Neuron (in vitro differentiated cells): ENCODE results near the gene KLHL22.

Experiments used
- H2AFZ ChIP-seq: one replicate; pipeline ENCODE4 v1.6.1; 2013; ENCODE audit warnings: low read depth, mild to moderate bottlenecking, inconsistent platforms, low read length, moderate library complexity
- H3K27me3 ChIP-seq: one replicate; pipeline ENCODE4 v1.6.1; 2013; ENCODE audit warnings: low read length; ENCODE audit not compliant: insufficient read depth
- H3K36me3 ChIP-seq: one replicate; pipeline ENCODE4 v1.6.1; 2013; ENCODE audit warnings: low read length; ENCODE audit not compliant: insufficient read depth
- H3K4me1 ChIP-seq: one replicate; pipeline ENCODE4 v1.6.1; 2013; ENCODE audit warnings: low read length; ENCODE audit not compliant: insufficient read depth
- H3K4me3 ChIP-seq: 2 replicates; pipeline ENCODE4 v1.5.1; 2013; ENCODE audit warnings: mild to moderate bottlenecking, low read length, moderate library complexity
- H3K9me3 ChIP-seq: one replicate; pipeline ENCODE4 v1.6.1; 2013; ENCODE audit warnings: low read length

The KLHL22 gene

DNA sequence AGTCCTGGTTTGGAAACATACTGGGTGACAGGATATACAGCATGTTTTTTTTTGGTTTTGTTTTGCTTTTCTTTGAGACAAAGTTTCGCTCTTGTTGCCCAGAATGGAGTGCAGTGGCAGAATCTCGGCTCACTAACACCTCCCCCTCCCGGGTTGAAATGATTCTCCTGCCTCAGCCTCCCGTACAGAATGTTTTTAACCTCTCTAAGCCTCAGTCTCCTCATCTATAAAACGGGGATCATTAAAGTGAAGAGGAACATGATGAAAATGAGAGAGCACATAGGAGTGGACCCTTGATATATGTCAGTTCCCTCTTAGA, 29.9 kb downstream of the KLHL22 start:
- H3K36me3 ChIP-seq: peaks cover 50% of the 10 kb centered on the region
- no peaks in the 10 kb centered on the region for H3K9me3 ChIP-seq
- H3K4me3 ChIP-seq: no peak overlapping the region
- H3K4me1 ChIP-seq: no peaks in the 10 kb centered on the region
- H3K27me3 ChIP-seq: no peaks in the 10 kb centered on the region
- H2AFZ ChIP-seq: no peak overlapping the region

- H3K36me3 ChIP-seq: peaks cover 48% of the 10 kb centered on the region
- peaks cover under 1% of the 10 kb centered on the region for H3K4me1 ChIP-seq
- H3K9me3 ChIP-seq: no peaks in the 10 kb centered on the region
- no peaks in the 10 kb centered on the region for H3K27me3 ChIP-seq
- no peak overlapping the region for H2AFZ ChIP-seq
- no peak overlapping the region for H3K4me3 ChIP-seq
These were observed 30.5 kb downstream of the KLHL22 start for GRCh38 chr22:20464912-20465758.

- Histone ChIP-seq H3K9me3 (no peaks in the 10 kb centered on the region), H3K4me1 (peaks cover 10% of the 10 kb centered on the region), H2AFZ (no peak overlapping the region), H3K36me3 (peaks cover 42% of the 10 kb centered on the region), H3K27me3 (no peaks in the 10 kb centered on the region), H3K4me3 (no peak overlapping the region)
These were observed 31.4 kb downstream of the KLHL22 start for GRCh38 chr22:20464096-20464614.

- H2AFZ ChIP-seq: no peak overlapping the region
- H3K4me1 ChIP-seq: peaks cover 10% of the 10 kb centered on the region
- no peak overlapping the region for H3K4me3 ChIP-seq
- peaks cover 41% of the 10 kb centered on the region for H3K36me3 ChIP-seq
- H3K27me3 ChIP-seq: no peaks in the 10 kb centered on the region
- H3K9me3 ChIP-seq: no peaks in the 10 kb centered on the region
These were observed 32.1 kb downstream of the KLHL22 start for GRCh38 chr22:20463324-20464095.

DNA sequence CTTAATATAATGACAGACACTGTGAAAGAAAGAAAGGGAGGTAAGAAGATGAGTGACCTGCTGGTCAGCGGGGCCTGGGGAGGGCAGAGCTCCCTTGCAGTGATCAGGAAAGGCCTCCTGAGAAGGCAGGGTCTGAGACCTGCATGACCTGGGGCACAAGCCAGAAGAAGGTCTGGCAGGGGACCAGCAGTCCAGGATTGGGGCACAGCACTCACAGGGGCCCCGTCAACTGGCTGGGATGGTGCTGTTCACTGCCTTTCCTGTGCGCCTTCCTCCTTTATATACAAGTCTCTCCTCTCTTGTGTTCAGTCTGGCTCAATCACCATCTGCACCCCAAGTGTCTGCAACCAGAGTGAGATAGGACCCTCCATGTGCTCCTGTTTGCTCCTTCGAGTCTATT, 35.7 kb downstream of the KLHL22 start:
- H3K9me3 ChIP-seq: no peaks in the 10 kb centered on the region
- H2AFZ ChIP-seq: no peak overlapping the region
- H3K4me1 ChIP-seq: peaks cover 10% of the 10 kb centered on the region
- no peaks in the 10 kb centered on the region for H3K27me3 ChIP-seq
- no peak overlapping the region for H3K4me3 ChIP-seq
- peaks cover 43% of the 10 kb centered on the region for H3K36me3 ChIP-seq

GRCh38 chr22:20459152-20459542, 36.4 kb downstream of the KLHL22 start:
- Histone ChIP-seq H2AFZ (no peak overlapping the region), H3K4me3 (no peak overlapping the region), H3K36me3 (peaks cover 41% of the 10 kb centered on the region), H3K9me3 (no peaks in the 10 kb centered on the region), H3K27me3 (no peaks in the 10 kb centered on the region), H3K4me1 (peaks cover 10% of the 10 kb centered on the region)

GRCh38 chr22:20458530-20459151, 37.0 kb downstream of the KLHL22 start:
- no peaks in the 10 kb centered on the region for H3K9me3 ChIP-seq
- no peak overlapping the region for H3K4me3 ChIP-seq
- H3K36me3 ChIP-seq: peaks cover 36% of the 10 kb centered on the region
- H3K27me3 ChIP-seq: no peaks in the 10 kb centered on the region
- no peak overlapping the region for H2AFZ ChIP-seq
- H3K4me1 ChIP-seq: peaks cover 10% of the 10 kb centered on the region

DNA sequence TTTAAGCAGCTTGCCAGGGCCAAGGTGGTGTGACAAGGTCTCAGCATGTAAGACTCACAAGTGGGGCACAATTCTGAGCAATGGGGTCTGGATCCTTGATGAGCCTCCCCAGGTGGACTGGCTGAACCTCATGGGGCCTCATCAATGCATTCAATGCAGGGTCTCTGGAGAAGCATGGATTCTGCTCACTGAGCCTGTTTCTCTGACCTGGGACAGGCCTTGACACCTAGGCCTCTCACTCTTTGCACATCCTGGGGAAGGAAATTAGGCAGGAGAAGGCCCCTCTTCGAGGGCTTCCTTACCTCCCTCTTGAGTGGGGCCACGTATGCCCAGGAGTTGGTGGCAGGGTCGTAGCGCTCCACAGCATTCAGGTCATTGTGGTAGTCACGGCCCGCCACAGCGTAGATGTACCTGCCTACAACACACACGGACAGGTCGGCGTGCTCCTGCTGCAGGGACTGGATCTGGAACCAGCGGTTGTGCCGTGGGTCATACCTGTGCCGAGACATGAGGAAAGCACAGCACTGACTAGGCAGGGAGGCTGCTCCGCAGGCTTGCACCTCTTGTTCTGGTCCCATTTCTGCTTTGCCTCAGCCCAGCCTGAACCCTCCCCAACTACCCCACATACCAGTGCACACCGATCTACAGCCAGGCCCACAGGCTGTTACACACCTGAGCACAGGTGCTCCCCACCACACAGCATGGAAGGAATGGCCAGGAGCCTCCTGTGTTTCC, 37.9 kb downstream of the KLHL22 start:
- Histone ChIP-seq H3K4me3 (no peak overlapping the region), H3K36me3 (peaks cover 30% of the 10 kb centered on the region), H3K4me1 (peaks cover 10% of the 10 kb centered on the region), H3K9me3 (no peaks in the 10 kb centered on the region), H3K27me3 (no peaks in the 10 kb centered on the region), H2AFZ (no peak overlapping the region)

DNA sequence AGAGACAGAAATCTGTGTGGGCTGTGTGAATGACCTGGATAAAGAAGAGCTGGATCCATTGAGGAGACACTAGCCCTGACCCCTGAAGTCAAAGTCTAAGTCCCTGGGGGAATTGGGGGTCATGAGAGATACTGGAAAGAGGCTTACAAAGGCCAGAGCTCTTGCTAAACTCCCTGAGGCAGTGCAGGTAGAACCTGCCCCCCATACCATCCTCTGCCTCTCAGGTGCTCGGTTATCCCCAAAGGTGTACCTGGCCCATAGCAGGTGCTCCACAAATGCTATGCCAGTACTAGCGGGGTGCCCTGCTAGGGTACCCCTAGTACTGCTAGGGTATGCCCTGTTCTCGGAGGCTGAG, 38.9 kb downstream of the KLHL22 start:
- H3K4me1 ChIP-seq: peaks cover 10% of the 10 kb centered on the region
- H3K27me3 ChIP-seq: no peaks in the 10 kb centered on the region
- H3K36me3 ChIP-seq: peaks cover 36% of the 10 kb centered on the region
- no peak overlapping the region for H2AFZ ChIP-seq
- H3K9me3 ChIP-seq: no peaks in the 10 kb centered on the region
- H3K4me3 ChIP-seq: no peak overlapping the region

- peaks cover 41% of the 10 kb centered on the region for H3K36me3 ChIP-seq
These were observed 39.4 kb downstream of the KLHL22 start for GRCh38 chr22:20456064-20456721.

DNA sequence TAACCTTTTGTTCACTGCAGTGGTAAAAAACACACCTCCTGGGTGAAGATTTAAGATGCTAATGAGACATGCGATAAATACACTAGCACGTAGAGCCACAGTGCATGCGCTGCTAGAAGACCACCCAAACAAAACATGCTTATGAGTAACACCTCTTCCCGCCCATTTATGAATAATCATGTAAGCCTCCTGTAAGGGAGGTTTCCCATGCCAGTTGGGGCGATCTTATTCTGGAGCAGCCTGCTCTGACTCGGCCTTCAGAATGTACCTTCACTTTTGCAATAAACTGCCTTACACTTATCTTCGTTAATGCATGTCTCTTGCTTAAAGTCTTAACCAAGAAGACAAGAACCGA, 39.9 kb downstream of the KLHL22 start:
- H3K4me3 ChIP-seq: no peak overlapping the region
- no peaks in the 10 kb centered on the region for H3K9me3 ChIP-seq
- peaks cover 41% of the 10 kb centered on the region for H3K36me3 ChIP-seq
- H3K4me1 ChIP-seq: peaks cover 10% of the 10 kb centered on the region
- H3K27me3 ChIP-seq: no peaks in the 10 kb centered on the region
- H2AFZ ChIP-seq: no peak overlapping the region

More at GRCh38 chr22:20456064-20456721, 39.4 kb downstream of the KLHL22 start:
- H2AFZ ChIP-seq: no peak overlapping the region
- H3K9me3 ChIP-seq: no peaks in the 10 kb centered on the region
- H3K4me1 ChIP-seq: peaks cover 10% of the 10 kb centered on the region
- H3K27me3 ChIP-seq: no peaks in the 10 kb centered on the region
- no peak overlapping the region for H3K4me3 ChIP-seq

DNA sequence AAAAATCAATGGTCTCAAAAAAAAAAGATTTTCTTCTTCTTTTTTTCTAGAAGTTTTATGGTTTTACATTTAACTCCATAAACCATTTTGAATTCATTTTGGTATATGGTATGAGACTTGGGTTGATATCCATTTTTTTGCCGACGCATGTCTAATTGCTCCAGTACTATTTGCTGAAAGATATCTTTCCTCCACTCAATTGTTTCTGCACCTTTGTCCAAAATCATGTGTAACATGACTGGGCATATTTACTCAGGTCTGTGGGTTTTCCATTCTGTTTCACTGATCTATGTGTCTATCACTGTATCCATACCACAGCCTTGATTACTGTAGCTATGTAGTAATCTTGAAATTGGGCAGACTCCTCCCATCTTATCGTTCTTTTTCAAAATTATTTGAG, 42.4 kb downstream of the KLHL22 start:
- Histone ChIP-seq H3K27me3 (no peaks in the 10 kb centered on the region), H3K4me3 (no peak overlapping the region), H2AFZ (no peak overlapping the region), H3K4me1 (no peaks in the 10 kb centered on the region), H3K9me3 (no peaks in the 10 kb centered on the region), H3K36me3 (peaks cover 41% of the 10 kb centered on the region)
